Body of pancreas (tissue), 4 donors: ENCODE results near the gene ADGRL3. TPM values are rescaled to one million over a fixed set of nuclear protein-coding genes. Genes with fewer than 3 reads are reported as not detected.
A peak's percentile ranks its signal among the peaks of the same experiment; 100 is the strongest.

ENCODE experiments used
- ATAC-seq: fragments of 150-250 bp; one replicate; pipeline ENCODE4 v1.9.1; 2016
- DNase-seq, 4 donors: peaks; one replicate each; pipeline ENCODE4 v3.0.0-alpha.2; 2019
- H3K27ac ChIP-seq, 4 donors: fragments of 200-600 bp; sonication (generic); 1 replicate in 3 of 4; 2 replicates in 1 of 4; pipeline versions ENCODE4 v1.5.1 to v1.6.1; 2016 to 2019; ENCODE audit warnings: mild to moderate bottlenecking in 1 of 4, mixed read lengths in 1 of 4, moderate library complexity in 1 of 4
- H3K27me3 ChIP-seq, 2 donors: fragments of 200-600 bp; sonication (generic); one replicate each; pipeline ENCODE4 v1.6.0; 2016; ENCODE audit warnings: mild to moderate bottlenecking in 1 of 2
- H3K36me3 ChIP-seq, 2 donors: fragments of 200-600 bp; sonication (generic); replicated peaks in 1 of 2; 2 replicates each; pipeline ENCODE4 v1.5.1; 2016; ENCODE audit warnings: low read depth in 2 of 2; ENCODE audit not compliant: insufficient read depth in 1 of 2
- H3K4me1 ChIP-seq: fragments of 200-600 bp; sonication (generic); one replicate; pipeline ENCODE4 v1.6.0; 2016
- H3K4me3 ChIP-seq, 2 donors: fragments of 200-600 bp; sonication (generic); 1 replicate in 1 of 2; 2 replicates in 1 of 2; pipeline ENCODE4 v1.5.1; 2016 to 2019
- H3K9me3 ChIP-seq, 3 donors: fragments of 200-600 bp; sonication (generic); 1 replicate in 2 of 3; 2 replicates in 1 of 3; pipeline ENCODE4 v1.5.1; 2016
- POLR2A ChIP-seq, 3 donors: fragments of 450-650 bp; IDR thresholded peaks; one replicate each; pipeline ENCODE4 v1.6.1; 2016; ENCODE audit warnings: antibody characterized with exemption in 3 of 3, mild to moderate bottlenecking in 2 of 3
- WGBS, 2 donors: methylation state at CpG; one replicate each; pipeline ENCODE4 v1.1.5; 2017; 5-methylcytosine and 5-hydroxymethylcytosine counted together
- intact Hi-C: fragments of 100-400 bp; cut with DNase I; formaldehyde crosslinking; loops from one replicate; pipeline ENCODE4 v1.15.1; 2023
- total RNA-seq, 2 donors: library from RNA; depleted of rRNA; stranded (reverse); fragments of >200 nt; gene quantifications; one replicate each; pipeline ENCODE4 v1.1.0, GENCODE V29; 2016
- TF ChIP-seq, protein P1 (sequence below), 7 experiments: fragments of 450-650 bp in 4 of 7; fragments of 200-600 bp in 3 of 7; sonication (generic) in 3 of 7; IDR thresholded peaks; one replicate each; pipeline ENCODE4 v1.5.1; 2016 to 2019; ENCODE audit warnings: antibody characterized with exemption in 7 of 7

ADGRL3 gene
- total RNA-seq, 2 donors from 2014 or later = 0.33 to 1.0 TPM

- Histone ChIP-seq H3K9me3 (no peaks in the 10 kb centered on the region), H3K27me3 (no peaks in the 10 kb centered on the region), H3K36me3 (no peaks in the 10 kb centered on the region), H3K27ac (no peak overlapping the region), H3K4me1 (no peaks in the 10 kb centered on the region), H3K4me3 (no peak overlapping the region)
- DNase-seq = no peak
- intact Hi-C loops = no loop called here
- no peak for ATAC-seq
- WGBS, 2 donors = 11 to 52% methylated on average over 1 of the region's 1 CpG
- TF ChIP-seq, protein P1, sequence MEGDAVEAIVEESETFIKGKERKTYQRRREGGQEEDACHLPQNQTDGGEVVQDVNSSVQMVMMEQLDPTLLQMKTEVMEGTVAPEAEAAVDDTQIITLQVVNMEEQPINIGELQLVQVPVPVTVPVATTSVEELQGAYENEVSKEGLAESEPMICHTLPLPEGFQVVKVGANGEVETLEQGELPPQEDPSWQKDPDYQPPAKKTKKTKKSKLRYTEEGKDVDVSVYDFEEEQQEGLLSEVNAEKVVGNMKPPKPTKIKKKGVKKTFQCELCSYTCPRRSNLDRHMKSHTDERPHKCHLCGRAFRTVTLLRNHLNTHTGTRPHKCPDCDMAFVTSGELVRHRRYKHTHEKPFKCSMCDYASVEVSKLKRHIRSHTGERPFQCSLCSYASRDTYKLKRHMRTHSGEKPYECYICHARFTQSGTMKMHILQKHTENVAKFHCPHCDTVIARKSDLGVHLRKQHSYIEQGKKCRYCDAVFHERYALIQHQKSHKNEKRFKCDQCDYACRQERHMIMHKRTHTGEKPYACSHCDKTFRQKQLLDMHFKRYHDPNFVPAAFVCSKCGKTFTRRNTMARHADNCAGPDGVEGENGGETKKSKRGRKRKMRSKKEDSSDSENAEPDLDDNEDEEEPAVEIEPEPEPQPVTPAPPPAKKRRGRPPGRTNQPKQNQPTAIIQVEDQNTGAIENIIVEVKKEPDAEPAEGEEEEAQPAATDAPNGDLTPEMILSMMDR (IDR thresholded peaks at IDR 0.05) = no peak
- TF ChIP-seq POLR2A (IDR thresholded peaks at IDR 0.05) = no peak
Measured at GRCh38 chr4:61533140-61533539, 333.0 kb downstream of the ADGRL3 start.

DNA sequence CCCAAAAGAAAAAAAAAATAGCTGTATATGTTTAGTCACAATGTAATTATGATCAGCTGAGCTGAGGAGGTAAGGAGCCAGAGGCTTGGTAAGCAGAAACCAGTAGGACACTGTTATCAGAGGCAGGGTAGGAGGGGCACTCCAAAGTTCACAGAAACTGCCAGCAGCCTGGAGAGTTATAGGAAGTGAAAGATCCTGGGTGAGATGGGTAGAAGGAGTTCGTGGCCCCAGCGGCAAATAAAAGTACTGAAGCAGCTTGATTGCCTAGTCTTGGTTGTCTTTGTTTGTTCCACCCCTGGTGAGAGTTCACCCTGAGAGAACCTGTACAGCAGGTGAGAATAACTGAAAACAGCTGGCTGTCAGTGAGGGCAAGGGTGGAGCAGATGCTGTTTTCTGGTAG, 340.8 kb downstream of the ADGRL3 start:
- no peaks in the 10 kb centered on the region for H3K27me3 ChIP-seq
- no peaks in the 10 kb centered on the region for H3K36me3 ChIP-seq
- ATAC-seq (no peak), DNase-seq (peak in 2 of 4 donors; percentile 19 to 20)
- H3K4me1 ChIP-seq = no peaks in the 10 kb centered on the region
- H3K27ac ChIP-seq = no peak overlapping the region
- intact Hi-C loops = no loop called here
- TF ChIP-seq POLR2A (IDR thresholded peaks at IDR 0.05) = no peak
- TF ChIP-seq, protein P1 (IDR thresholded peaks at IDR 0.05) = no peak
- 11 to 16% methylated on average over 2 of the region's 2 CpGs for WGBS, 2 donors
- H3K4me3 ChIP-seq = no peak overlapping the region
- H3K9me3 ChIP-seq = no peaks in the 10 kb centered on the region

GRCh38 chr4:61541459-61541858, 341.3 kb downstream of the ADGRL3 start:
- 50 to 66% methylated on average over 2 of the region's 2 CpGs for WGBS, 2 donors
- H3K9me3 ChIP-seq = no peaks in the 10 kb centered on the region

DNA sequence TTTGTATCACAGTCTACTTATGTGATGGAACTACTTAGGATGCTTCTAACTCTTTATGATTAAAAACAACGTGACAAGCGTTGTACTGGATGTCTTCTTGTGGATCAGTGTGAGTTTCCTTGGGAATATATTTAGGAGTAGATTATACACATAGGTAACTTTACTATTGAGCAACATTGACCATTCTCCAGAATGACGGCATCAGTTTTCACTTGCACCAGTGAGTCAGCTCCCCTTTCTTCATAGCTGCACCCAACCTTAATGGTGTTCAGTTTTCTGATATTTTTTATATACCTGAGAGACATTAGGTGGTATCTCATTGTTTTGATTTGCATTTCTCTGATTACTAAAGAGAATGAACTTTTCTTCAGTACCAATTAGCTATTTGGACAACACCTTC, 343.9 kb downstream of the ADGRL3 start:
- no peak overlapping the region for H3K27ac ChIP-seq
- no peaks in the 10 kb centered on the region for H3K4me1 ChIP-seq
- no peak overlapping the region for H3K4me3 ChIP-seq
- 57 to 80% methylated on average over 3 of the region's 3 CpGs for WGBS, 2 donors
- no peak for ATAC-seq
- intact Hi-C loops = no loop called here
- H3K9me3 ChIP-seq = no peaks in the 10 kb centered on the region
- TF ChIP-seq, protein P1 (IDR thresholded peaks at IDR 0.05) = no peak
- TF ChIP-seq POLR2A (IDR thresholded peaks at IDR 0.05) = no peak
- DNase-seq = no peak
- no peaks in the 10 kb centered on the region for H3K36me3 ChIP-seq
- H3K27me3 ChIP-seq = no peaks in the 10 kb centered on the region

More at GRCh38 chr4:61541459-61541858, 341.3 kb downstream of the ADGRL3 start:
- intact Hi-C loops = no loop called here
- DNase-seq = no peak
- H3K27ac ChIP-seq = no peak overlapping the region
- H3K4me3 ChIP-seq = no peak overlapping the region
- H3K27me3 ChIP-seq = no peaks in the 10 kb centered on the region
- TF ChIP-seq POLR2A (IDR thresholded peaks at IDR 0.05) = no peak
- TF ChIP-seq, protein P1 (IDR thresholded peaks at IDR 0.05) = no peak
- H3K4me1 ChIP-seq = no peaks in the 10 kb centered on the region
- no peaks in the 10 kb centered on the region for H3K36me3 ChIP-seq
- ATAC-seq = no peak

- TF ChIP-seq, protein P1 (IDR thresholded peaks at IDR 0.05) = no peak
- no peak for TF ChIP-seq POLR2A (IDR thresholded peaks at IDR 0.05)
- 64 to 65% methylated on average over 3 of the region's 3 CpGs for WGBS, 2 donors
Measured at GRCh38 chr4:61545902-61546480, 345.9 kb downstream of the ADGRL3 start.

More at GRCh38 chr4:61545902-61546480, 345.9 kb downstream of the ADGRL3 start:
- DNase-seq (no peak), ATAC-seq (no peak)
- no peaks in the 10 kb centered on the region for H3K4me1 ChIP-seq
- intact Hi-C loops = no loop called here
- H3K4me3 ChIP-seq = no peak overlapping the region
- no peaks in the 10 kb centered on the region for H3K9me3 ChIP-seq
- H3K27me3 ChIP-seq = no peaks in the 10 kb centered on the region
- H3K36me3 ChIP-seq = no peaks in the 10 kb centered on the region
- no peak overlapping the region for H3K27ac ChIP-seq
